Natural killer cell (primary cell): ENCODE measurements around the gene ZNF33B. TPM values are rescaled to one million over a fixed set of nuclear protein-coding genes. Genes with fewer than 3 reads are reported as not detected.

ENCODE experiments used
- ATAC-seq, 3 donors: fragments of 150-1000 bp in 2 of 3; fragments of 200-7000 bp in 1 of 3; cut with Tn5 transposase; 1 replicate in 1 of 3; 2 replicates in 2 of 3; pipeline ENCODE4 v1.10.0; 2021; ENCODE audit warnings: mild to moderate bottlenecking in 2 of 3, moderate library complexity in 2 of 3
- DNase-seq, 2 donors: peaks; one replicate each; pipeline versions ENCODE4 v3.0.0 to v3.0.0-alpha.2; 2013 to 2021; ENCODE audit warnings: mixed read lengths in 1 of 2
- H3K27ac ChIP-seq: one replicate; pipeline ENCODE4 v1.5.1; 2013; ENCODE audit warnings: mild to moderate bottlenecking, low read length
- H3K27me3 ChIP-seq: one replicate; pipeline ENCODE4 v1.6.1; 2013; ENCODE audit warnings: low read length; ENCODE audit not compliant: control insufficient read depth, insufficient read depth
- H3K36me3 ChIP-seq: one replicate; pipeline ENCODE4 v1.6.1; 2013; ENCODE audit warnings: low read length; ENCODE audit not compliant: control insufficient read depth, insufficient read depth
- H3K4me1 ChIP-seq: one replicate; pipeline ENCODE4 v1.6.1; 2013; ENCODE audit warnings: low read length; ENCODE audit not compliant: control insufficient read depth, insufficient read depth
- H3K4me3 ChIP-seq: one replicate; pipeline ENCODE4 v1.5.1; 2013; ENCODE audit warnings: low read length
- H3K9me3 ChIP-seq: one replicate; pipeline ENCODE4 v1.6.1; 2013; ENCODE audit warnings: low read length; ENCODE audit not compliant: control insufficient read depth, insufficient read depth
- H3K27ac Mint-ChIP-seq, 2 donors: one replicate each; pipeline ENCODE4 v1.8.0; 2022; ENCODE audit warnings: mild to moderate bottlenecking in 2 of 2, mixed read lengths in 2 of 2, moderate library complexity in 1 of 2
- H3K27me3 Mint-ChIP-seq, 2 donors: one replicate each; pipeline ENCODE4 v1.8.0; 2022; ENCODE audit warnings: low read depth in 2 of 2, mixed read lengths in 2 of 2
- H3K36me3 Mint-ChIP-seq: one replicate; pipeline ENCODE4 v1.8.0; 2022; ENCODE audit warnings: mixed read lengths
- H3K4me1 Mint-ChIP-seq, 2 donors: one replicate each; pipeline ENCODE4 v1.8.0; 2022; ENCODE audit warnings: mixed read lengths in 2 of 2
- H3K4me3 Mint-ChIP-seq: one replicate; pipeline ENCODE4 v1.8.0; 2022; ENCODE audit warnings: mild to moderate bottlenecking, moderate library complexity, mixed read lengths
- H3K9me3 Mint-ChIP-seq, 2 donors: one replicate each; pipeline ENCODE4 v1.8.0; 2022; ENCODE audit warnings: mixed read lengths in 2 of 2
- WGBS: methylation state at CpG from one replicate; pipeline ENCODE4 v1.1.7; 2013; ENCODE audit warnings: missing lambda C conversion rate; ENCODE audit not compliant: insufficient coverage; 5-methylcytosine and 5-hydroxymethylcytosine counted together
- intact Hi-C: fragments of 100-400 bp; cut with micrococcal nuclease; formaldehyde crosslinking; loops from one replicate; pipeline ENCODE4 v1.14.2; 2022
- total RNA-seq, 4 donors: library from RNA; stranded (reverse); fragments of 120-200 nt in 1 of 4; gene quantifications; one replicate each; pipeline versions ENCODE4 v1.2.3 to v1.2.4, GENCODE V29; 2013 to 2022
- TF ChIP-seq, protein P1 (sequence below): fragments of 200-600 bp; IDR thresholded peaks from one replicate; pipeline ENCODE4 v1.8.0; 2022; ENCODE audit warnings: antibody characterized with exemption

ZNF33B gene
- total RNA-seq, 3 donors from 2014 or later (not counting 1 experiment from before 2014, with no cell fraction given): 14.8 to 25.6 (median 17.8) TPM

DNA sequence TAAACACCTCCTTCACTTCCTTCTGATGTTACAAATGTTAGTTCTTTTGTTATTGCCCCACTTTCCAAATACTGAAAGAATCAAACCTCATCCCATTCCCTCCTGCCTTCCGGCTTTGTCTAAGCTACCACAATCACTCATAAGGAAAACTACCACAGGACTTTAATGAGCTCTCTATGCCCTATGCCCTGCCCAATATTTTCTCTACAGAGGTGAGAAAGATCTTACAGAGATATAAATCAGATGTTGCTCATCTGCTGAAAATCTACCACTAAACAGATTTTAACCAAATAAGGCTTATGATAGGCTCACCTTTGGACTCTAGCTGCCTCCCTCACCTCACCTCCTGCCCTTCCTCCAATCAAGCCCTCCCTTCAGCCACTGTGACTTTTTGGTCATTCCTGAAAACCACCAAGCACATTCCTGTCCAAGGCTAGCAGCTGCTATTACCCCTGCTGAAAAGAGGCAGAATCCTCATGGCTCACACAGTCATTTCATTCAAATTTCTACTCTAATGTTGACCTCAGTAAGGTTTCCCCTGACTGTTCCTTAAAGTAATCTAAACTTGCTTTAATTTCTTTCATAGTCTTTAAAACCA is 7.7 kb downstream of the ZNF33B start:
- 40% methylated on average over 1 of the region's 1 CpG for WGBS
- Histone ChIP-seq H3K4me3 (no peak overlapping the region), H3K27ac (peak overlapping the region; percentile 6), H3K4me1 (peaks cover 9% of the 10 kb centered on the region), H3K9me3 (no peaks in the 10 kb centered on the region), H3K27me3 (no peaks in the 10 kb centered on the region), H3K36me3 (peaks cover 41% of the 10 kb centered on the region)
- ATAC-seq (peak; percentile 39 to 53 (median 44)), DNase-seq (no peak)
- Mint-ChIP-seq H3K9me3 (no peaks in the 10 kb centered on the region), H3K4me3 (peak overlapping the region; percentile 69), H3K4me1 (peaks cover 19 to 26% of the 10 kb centered on the region in 2 donors), H3K27ac (peak overlapping the region; percentile 73 to 85), H3K27me3 (no peaks in the 10 kb centered on the region), H3K36me3 (peaks cover 36% of the 10 kb centered on the region)
- intact Hi-C loops: no loop called here
- TF ChIP-seq, protein P1, sequence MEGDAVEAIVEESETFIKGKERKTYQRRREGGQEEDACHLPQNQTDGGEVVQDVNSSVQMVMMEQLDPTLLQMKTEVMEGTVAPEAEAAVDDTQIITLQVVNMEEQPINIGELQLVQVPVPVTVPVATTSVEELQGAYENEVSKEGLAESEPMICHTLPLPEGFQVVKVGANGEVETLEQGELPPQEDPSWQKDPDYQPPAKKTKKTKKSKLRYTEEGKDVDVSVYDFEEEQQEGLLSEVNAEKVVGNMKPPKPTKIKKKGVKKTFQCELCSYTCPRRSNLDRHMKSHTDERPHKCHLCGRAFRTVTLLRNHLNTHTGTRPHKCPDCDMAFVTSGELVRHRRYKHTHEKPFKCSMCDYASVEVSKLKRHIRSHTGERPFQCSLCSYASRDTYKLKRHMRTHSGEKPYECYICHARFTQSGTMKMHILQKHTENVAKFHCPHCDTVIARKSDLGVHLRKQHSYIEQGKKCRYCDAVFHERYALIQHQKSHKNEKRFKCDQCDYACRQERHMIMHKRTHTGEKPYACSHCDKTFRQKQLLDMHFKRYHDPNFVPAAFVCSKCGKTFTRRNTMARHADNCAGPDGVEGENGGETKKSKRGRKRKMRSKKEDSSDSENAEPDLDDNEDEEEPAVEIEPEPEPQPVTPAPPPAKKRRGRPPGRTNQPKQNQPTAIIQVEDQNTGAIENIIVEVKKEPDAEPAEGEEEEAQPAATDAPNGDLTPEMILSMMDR: no peak

DNA sequence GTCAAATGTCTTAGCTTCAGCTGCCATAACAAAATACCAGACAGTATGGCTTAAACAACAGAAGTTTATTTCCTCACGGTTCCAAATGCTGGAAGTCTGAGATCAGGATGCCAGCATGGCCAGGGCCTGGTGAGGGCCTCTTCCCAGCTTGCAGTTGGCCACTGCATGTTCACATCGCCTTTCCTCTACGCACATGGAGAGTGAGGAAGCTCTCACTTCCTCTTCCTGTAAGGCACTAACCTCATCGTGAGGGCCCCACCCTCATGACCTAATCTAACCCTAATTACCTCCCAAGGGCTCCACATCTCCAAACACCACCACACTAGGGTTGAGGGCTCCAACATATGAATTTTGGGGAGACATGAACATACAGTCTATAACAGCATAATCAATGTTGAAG is 14.4 kb downstream of the ZNF33B start:
- intact Hi-C loops: no loop called here
- TF ChIP-seq, protein P1: no peak
- ATAC-seq (no peak), DNase-seq (no peak)
- WGBS: 77% methylated on average over 4 of the region's 4 CpGs
- no peaks in the 10 kb centered on the region for H3K4me1 ChIP-seq
- Mint-ChIP-seq H3K27ac (peak overlapping the region; percentile 6 to 75), H3K9me3 (peaks cover 2 to 3% of the 10 kb centered on the region in 2 donors), H3K4me1 (peaks cover 20 to 34% of the 10 kb centered on the region in 2 donors), H3K36me3 (peaks cover 47% of the 10 kb centered on the region), H3K4me3 (no peak overlapping the region), H3K27me3 (no peaks in the 10 kb centered on the region)
- peaks cover 4% of the 10 kb centered on the region for H3K9me3 ChIP-seq
- no peaks in the 10 kb centered on the region for H3K27me3 ChIP-seq
- no peak overlapping the region for H3K4me3 ChIP-seq
- peaks cover 29% of the 10 kb centered on the region for H3K36me3 ChIP-seq
- H3K27ac ChIP-seq: no peak overlapping the region

DNA sequence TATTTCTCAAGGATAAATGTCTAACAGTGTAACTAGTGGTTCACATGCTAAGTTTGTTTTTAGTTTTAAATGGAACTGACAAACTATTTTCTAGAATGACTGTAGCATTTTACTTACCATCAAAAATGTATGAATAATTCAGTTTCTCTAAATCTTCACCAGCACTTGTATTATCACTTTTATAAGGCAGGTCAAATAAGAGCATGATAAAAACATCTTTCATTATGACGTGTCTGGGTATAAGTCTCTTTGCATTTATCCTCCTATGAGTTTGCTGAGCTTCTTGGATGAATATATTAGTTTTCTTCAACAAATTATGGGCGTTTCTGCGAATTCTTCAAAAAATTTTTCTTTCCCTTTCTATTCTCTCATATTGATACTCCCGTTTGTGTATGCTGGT is 19.9 kb downstream of the ZNF33B start:
- Mint-ChIP-seq H3K4me1 (peaks cover 13 to 33% of the 10 kb centered on the region in 2 donors), H3K4me3 (no peak overlapping the region), H3K27ac (no peak overlapping the region), H3K36me3 (peaks cover 21% of the 10 kb centered on the region), H3K9me3 (no peaks in the 10 kb centered on the region), H3K27me3 (no peaks in the 10 kb centered on the region)
- no peak overlapping the region for H3K4me3 ChIP-seq
- DNase-seq (no peak), ATAC-seq (no peak)
- 73% methylated on average over 3 of the region's 4 CpGs for WGBS
- TF ChIP-seq, protein P1: no peak
- H3K4me1 ChIP-seq: no peaks in the 10 kb centered on the region
- peaks cover 15% of the 10 kb centered on the region for H3K36me3 ChIP-seq
- intact Hi-C loops: no loop called here
- H3K27ac ChIP-seq: no peak overlapping the region
- H3K27me3 ChIP-seq: no peaks in the 10 kb centered on the region
- H3K9me3 ChIP-seq: no peaks in the 10 kb centered on the region

DNA sequence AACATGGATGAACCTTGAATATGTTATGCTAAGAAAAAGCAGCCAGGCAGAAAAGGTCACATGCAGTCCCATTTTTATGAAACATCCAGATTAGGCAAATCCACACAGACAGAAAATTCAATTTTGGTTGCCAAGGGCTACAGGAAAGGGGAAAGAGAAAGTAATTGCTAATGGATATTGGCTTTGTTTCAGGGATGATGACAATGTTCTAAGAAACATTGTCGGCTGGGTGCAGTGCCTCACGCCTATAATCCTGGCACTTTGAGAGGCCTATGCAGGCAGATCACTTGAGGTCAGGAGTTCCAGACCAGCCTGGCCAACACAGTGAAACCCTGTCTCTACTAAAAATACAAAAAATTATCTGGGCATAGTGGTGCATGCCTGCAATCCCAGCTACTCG is 23.0 kb downstream of the ZNF33B start:
- no peak for ATAC-seq
- H3K4me3 Mint-ChIP-seq: no peak overlapping the region
- no peak overlapping the region for H3K27ac Mint-ChIP-seq
- no peaks in the 10 kb centered on the region for H3K9me3 Mint-ChIP-seq
- no peaks in the 10 kb centered on the region for H3K27me3 Mint-ChIP-seq
- peaks cover 11% of the 10 kb centered on the region for H3K36me3 Mint-ChIP-seq
- Histone ChIP-seq H3K9me3 (no peaks in the 10 kb centered on the region), H3K27ac (no peak overlapping the region), H3K4me1 (no peaks in the 10 kb centered on the region), H3K36me3 (peaks cover 19% of the 10 kb centered on the region), H3K27me3 (no peaks in the 10 kb centered on the region), H3K4me3 (no peak overlapping the region)
- intact Hi-C loops: no loop called here
- TF ChIP-seq, protein P1: no peak
- DNase-seq: no peak
- 93% methylated on average over 3 of the region's 3 CpGs for WGBS
- peaks cover 7 to 25% of the 10 kb centered on the region in 2 donors for H3K4me1 Mint-ChIP-seq
